Mesendoderm (in vitro differentiated cells): ENCODE data around the gene TENM4.

ENCODE experiments used
- DNase-seq: peaks from one replicate; pipeline ENCODE4 v3.0.0; 2013
- H2AK5ac ChIP-seq: 2 replicates; pipeline ENCODE4 v1.6.1; 2013; ENCODE audit warnings: low read length, inconsistent platforms
- H2BK120ac ChIP-seq: 2 replicates; pipeline ENCODE4 v1.6.1; 2013; ENCODE audit warnings: low read depth, mild to moderate bottlenecking, low read length, moderate library complexity, mixed read lengths
- H2BK15ac ChIP-seq: replicated peaks from 2 replicates; pipeline ENCODE4 v1.6.1; 2013; ENCODE audit warnings: low read depth, mild to moderate bottlenecking, moderate library complexity
- H2BK5ac ChIP-seq: 2 replicates; pipeline ENCODE4 v1.6.1; 2013; ENCODE audit warnings: low read length, inconsistent platforms
- H3K18ac ChIP-seq: 2 replicates; pipeline ENCODE4 v1.6.1; 2013; ENCODE audit warnings: mild to moderate bottlenecking, low read length, mixed read lengths
- H3K23ac ChIP-seq: one replicate; pipeline ENCODE4 v1.6.1; 2013; ENCODE audit warnings: low read length
- H3K27ac ChIP-seq: 2 replicates; pipeline ENCODE4 v1.5.1; 2013; ENCODE audit warnings: low read depth, mild to moderate bottlenecking, inconsistent platforms, low read length, moderate library complexity
- H3K27me3 ChIP-seq: 2 replicates; pipeline ENCODE4 v1.6.1; 2013; ENCODE audit warnings: low read length, control low read depth, mild to moderate bottlenecking, inconsistent platforms; ENCODE audit not compliant: insufficient read depth, poor library complexity
- H3K36me3 ChIP-seq: 2 replicates; pipeline ENCODE4 v1.6.1; 2013; ENCODE audit warnings: low read length, inconsistent platforms; ENCODE audit not compliant: control insufficient read depth, insufficient read depth
- H3K4ac ChIP-seq: one replicate; pipeline ENCODE4 v1.6.1; 2013; ENCODE audit warnings: low read depth, mild to moderate bottlenecking, low read length, moderate library complexity
- H3K4me1 ChIP-seq: 2 replicates; pipeline ENCODE4 v1.6.1; 2013; ENCODE audit warnings: low read depth, low read length, inconsistent platforms; ENCODE audit not compliant: control insufficient read depth
- H3K4me2 ChIP-seq: 2 replicates; pipeline ENCODE4 v1.6.1; 2013; ENCODE audit warnings: low read length
- H3K4me3 ChIP-seq: 2 replicates; pipeline ENCODE4 v1.5.1; 2013; ENCODE audit warnings: mild to moderate bottlenecking, low read length
- H3K56ac ChIP-seq: one replicate; pipeline ENCODE4 v1.6.1; 2013; ENCODE audit warnings: low read length
- H3K79me1 ChIP-seq: 2 replicates; pipeline ENCODE4 v1.6.1; 2013; ENCODE audit warnings: low read length, inconsistent platforms
- H3K79me2 ChIP-seq: 2 replicates; pipeline ENCODE4 v1.6.1; 2013; ENCODE audit warnings: mild to moderate bottlenecking, low read length; ENCODE audit not compliant: control insufficient read depth, insufficient read depth
- H3K9ac ChIP-seq: 2 replicates; pipeline ENCODE4 v1.6.1; 2013; ENCODE audit warnings: low read length, inconsistent platforms
- H4K5ac ChIP-seq: one replicate; pipeline ENCODE4 v1.6.1; 2013; ENCODE audit warnings: low read length
- H4K8ac ChIP-seq: one replicate; pipeline ENCODE4 v1.6.1; 2013; ENCODE audit warnings: low read depth, mild to moderate bottlenecking, control low read depth, low read length, moderate library complexity
- WGBS: extraction: QIAGEN DNeasy Blood & Tissue Kit; methylation state at CpG from one replicate; pipeline ENCODE4 v1.1.7; 2013; ENCODE audit warnings: low lambda C conversion rate, missing lambda C conversion rate; ENCODE audit not compliant: insufficient coverage; ENCODE audit errors: extremely low coverage; 5-methylcytosine and 5-hydroxymethylcytosine counted together

The TENM4 gene

DNA sequence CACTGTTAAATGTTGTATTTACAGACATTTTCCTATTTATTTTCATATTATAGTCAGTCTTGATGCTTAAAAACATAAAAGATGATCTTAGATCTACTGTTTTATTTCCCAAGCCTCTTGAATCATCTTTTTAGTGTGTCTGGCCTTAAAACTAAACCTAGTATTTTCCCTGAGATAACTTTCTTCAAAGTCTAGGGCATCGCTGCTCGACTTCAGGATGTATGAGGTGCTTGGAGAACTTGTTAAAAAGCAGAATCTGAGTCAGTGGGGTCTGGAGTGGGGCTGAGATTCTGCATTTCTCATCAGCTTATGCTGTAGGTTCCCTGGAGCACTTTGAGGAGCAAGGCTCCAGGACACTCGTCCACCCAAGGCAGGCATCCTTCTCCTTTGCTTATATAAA, 404.9 kb downstream of the TENM4 start:
- Histone ChIP-seq H2AK5ac (no peak overlapping the region), H3K9ac (no peak overlapping the region), H3K4me3 (no peak overlapping the region), H2BK120ac (no peak overlapping the region), H3K36me3 (no peaks in the 10 kb centered on the region), H3K79me2 (no peaks in the 10 kb centered on the region), H3K56ac (no peak overlapping the region), H3K27me3 (no peaks in the 10 kb centered on the region), H4K5ac (no peak overlapping the region), H3K4ac (no peak overlapping the region), H2BK15ac (no peak overlapping the region), H3K27ac (no peak overlapping the region), H4K8ac (no peak overlapping the region), H2BK5ac (no peak overlapping the region), H3K23ac (no peak overlapping the region), H3K79me1 (no peaks in the 10 kb centered on the region), H3K18ac (no peak overlapping the region), H3K4me1 (no peaks in the 10 kb centered on the region), H3K4me2 (no peak overlapping the region)
- no CpG with 5 or more reads among the region's 3 CpGs for WGBS
- DNase-seq: no peak

DNA sequence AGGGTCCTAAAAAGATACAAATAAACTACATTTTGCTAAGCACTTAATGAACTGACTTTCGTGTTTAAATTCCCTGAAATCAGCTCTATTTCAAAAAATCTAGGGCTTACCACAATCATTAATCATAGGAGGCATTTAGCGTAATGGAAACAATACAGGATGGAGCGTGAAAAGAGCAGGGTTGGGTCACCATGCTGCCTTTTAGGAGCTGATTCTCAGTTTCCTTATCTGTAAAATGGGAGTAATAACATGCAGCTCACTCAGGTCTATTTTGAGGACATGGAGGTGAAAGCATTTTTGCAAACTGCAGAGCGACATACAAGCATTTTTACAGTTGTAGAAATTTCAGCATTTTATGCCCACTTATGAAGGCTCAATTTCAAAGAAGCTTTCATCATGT, 407.0 kb downstream of the TENM4 start:
- Histone ChIP-seq H2BK5ac (no peak overlapping the region), H3K18ac (no peak overlapping the region), H3K79me1 (no peaks in the 10 kb centered on the region), H3K4ac (no peak overlapping the region), H3K56ac (no peak overlapping the region), H3K79me2 (no peaks in the 10 kb centered on the region), H3K36me3 (no peaks in the 10 kb centered on the region), H4K5ac (no peak overlapping the region), H3K9ac (no peak overlapping the region), H3K23ac (no peak overlapping the region), H3K27me3 (no peaks in the 10 kb centered on the region), H3K27ac (no peak overlapping the region), H2AK5ac (no peak overlapping the region), H3K4me2 (no peak overlapping the region), H3K4me1 (no peaks in the 10 kb centered on the region), H2BK15ac (no peak overlapping the region), H3K4me3 (no peak overlapping the region), H2BK120ac (no peak overlapping the region), H4K8ac (no peak overlapping the region)
- no CpG with 5 or more reads among the region's 4 CpGs for WGBS
- DNase-seq: no peak

DNA sequence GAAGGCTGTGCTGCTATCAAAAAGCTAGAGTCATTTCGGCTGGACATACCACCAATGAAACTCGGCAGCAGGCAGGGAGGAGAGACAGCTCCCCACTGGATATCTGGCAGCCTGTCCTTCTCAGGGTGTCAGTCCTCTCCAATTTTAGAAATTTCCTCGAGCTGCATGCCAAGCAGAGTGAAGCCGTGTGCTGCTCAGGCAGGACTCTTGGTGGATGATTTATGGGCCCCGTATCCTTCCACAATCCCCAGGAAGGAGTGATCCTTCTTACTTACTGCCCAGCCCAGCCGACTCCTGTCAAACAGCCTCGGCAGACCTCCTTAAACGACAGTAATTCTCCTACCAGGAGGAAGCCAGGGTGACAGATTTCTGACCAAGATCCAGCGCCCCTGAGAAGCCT, 410.4 kb downstream of the TENM4 start:
- WGBS: no CpG with 5 or more reads among the region's 9 CpGs
- Histone ChIP-seq H3K18ac (no peak overlapping the region), H2BK15ac (no peak overlapping the region), H2BK5ac (no peak overlapping the region), H3K56ac (no peak overlapping the region), H3K4ac (no peak overlapping the region), H4K5ac (no peak overlapping the region), H3K4me2 (no peak overlapping the region), H3K4me3 (no peak overlapping the region), H3K27me3 (no peaks in the 10 kb centered on the region), H3K36me3 (no peaks in the 10 kb centered on the region), H3K27ac (no peak overlapping the region), H3K79me2 (no peaks in the 10 kb centered on the region), H3K23ac (no peak overlapping the region), H4K8ac (no peak overlapping the region), H3K9ac (no peak overlapping the region), H3K79me1 (no peaks in the 10 kb centered on the region), H2AK5ac (no peak overlapping the region), H2BK120ac (no peak overlapping the region), H3K4me1 (peaks cover 12% of the 10 kb centered on the region)
- no peak for DNase-seq

DNA sequence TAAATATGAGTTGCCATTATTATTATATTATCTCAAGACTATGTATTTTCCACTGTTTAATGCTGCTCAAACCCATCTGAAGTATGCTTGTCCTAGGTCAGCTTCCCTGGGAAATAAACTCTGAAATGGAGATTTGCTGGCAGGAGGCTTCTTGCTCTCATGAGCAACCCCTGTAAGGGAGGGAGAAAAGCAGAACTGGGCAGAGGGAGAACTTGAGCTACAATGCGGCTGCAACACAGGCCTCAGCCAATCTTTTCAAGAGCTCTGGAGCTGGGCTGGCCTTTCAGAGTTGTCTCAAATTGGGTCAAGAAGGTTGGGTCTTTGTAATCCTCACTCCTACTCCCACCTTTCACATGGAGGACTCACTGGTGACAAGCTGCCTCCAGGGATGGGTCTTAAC, 412.6 kb downstream of the TENM4 start:
- peaks cover 12% of the 10 kb centered on the region for H3K4me1 ChIP-seq
- H3K79me1 ChIP-seq: no peaks in the 10 kb centered on the region
- no peak overlapping the region for H3K9ac ChIP-seq
- no peak overlapping the region for H3K27ac ChIP-seq
- no peak overlapping the region for H2AK5ac ChIP-seq
- peak overlapping the region; percentile 3 for H3K18ac ChIP-seq
- no peak overlapping the region for H3K4me3 ChIP-seq
- no peak overlapping the region for H3K56ac ChIP-seq
- H2BK5ac ChIP-seq: no peak overlapping the region
- H3K4ac ChIP-seq: no peak overlapping the region
- DNase-seq: no peak
- H4K5ac ChIP-seq: no peak overlapping the region
- H3K27me3 ChIP-seq: no peaks in the 10 kb centered on the region
- no peak overlapping the region for H3K4me2 ChIP-seq
- no peak overlapping the region for H4K8ac ChIP-seq
- WGBS: no CpG with 5 or more reads among the region's 1 CpG
- no peak overlapping the region for H2BK15ac ChIP-seq
- H3K23ac ChIP-seq: no peak overlapping the region
- H3K36me3 ChIP-seq: no peaks in the 10 kb centered on the region
- no peak overlapping the region for H2BK120ac ChIP-seq
- no peaks in the 10 kb centered on the region for H3K79me2 ChIP-seq

GRCh38 chr11:79026803-79027445, 413.9 kb downstream of the TENM4 start:
- Histone ChIP-seq H2BK5ac (no peak overlapping the region), H3K4ac (no peak overlapping the region), H3K36me3 (no peaks in the 10 kb centered on the region), H3K9ac (no peak overlapping the region), H3K4me1 (peaks cover 12% of the 10 kb centered on the region), H4K8ac (no peak overlapping the region), H3K18ac (no peak overlapping the region), H3K79me2 (no peaks in the 10 kb centered on the region), H3K4me2 (no peak overlapping the region), H3K23ac (no peak overlapping the region), H2BK120ac (no peak overlapping the region), H3K27ac (no peak overlapping the region), H3K27me3 (no peaks in the 10 kb centered on the region), H3K4me3 (no peak overlapping the region), H2BK15ac (no peak overlapping the region), H3K79me1 (no peaks in the 10 kb centered on the region), H4K5ac (no peak overlapping the region), H2AK5ac (peak overlapping the region; percentile 86), H3K56ac (peak overlapping the region; percentile 59)
- no CpG with 5 or more reads among the region's 3 CpGs for WGBS
- DNase-seq: no peak

DNA sequence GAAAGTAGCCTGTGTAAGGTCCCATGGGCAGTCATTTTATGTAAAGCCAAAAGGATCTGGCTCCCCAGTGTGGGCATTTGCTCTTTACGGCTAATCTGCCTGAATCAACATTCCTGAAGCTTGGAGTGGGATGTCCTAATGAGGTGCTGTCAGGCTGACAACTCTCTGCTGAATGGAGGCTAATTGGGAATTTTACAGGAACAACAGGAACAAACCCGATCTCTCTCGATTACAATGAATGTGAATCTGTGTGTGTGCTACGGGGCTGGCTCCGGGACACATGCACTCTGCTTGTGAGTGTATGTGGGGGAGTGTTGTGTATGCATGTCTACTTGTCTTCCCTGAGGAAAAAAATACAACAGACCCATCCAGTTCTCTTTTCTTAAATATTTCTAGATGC, 415.2 kb downstream of the TENM4 start:
- H3K4ac ChIP-seq: no peak overlapping the region
- H2BK15ac ChIP-seq: no peak overlapping the region
- no peaks in the 10 kb centered on the region for H3K79me2 ChIP-seq
- no peak overlapping the region for H3K4me2 ChIP-seq
- H3K4me1 ChIP-seq: peaks cover 13% of the 10 kb centered on the region
- H2BK5ac ChIP-seq: peak overlapping the region; percentile 88
- peak; percentile 97 for DNase-seq
- no peaks in the 10 kb centered on the region for H3K27me3 ChIP-seq
- peak overlapping the region; percentile 39 for H3K56ac ChIP-seq
- no peak overlapping the region for H4K8ac ChIP-seq
- H2AK5ac ChIP-seq: no peak overlapping the region
- H3K27ac ChIP-seq: peak overlapping the region; percentile 70
- no peak overlapping the region for H3K4me3 ChIP-seq
- no peak overlapping the region for H3K23ac ChIP-seq
- H3K9ac ChIP-seq: no peak overlapping the region
- H3K79me1 ChIP-seq: no peaks in the 10 kb centered on the region
- H3K36me3 ChIP-seq: no peaks in the 10 kb centered on the region
- no CpG with 5 or more reads among the region's 5 CpGs for WGBS
- H3K18ac ChIP-seq: peak overlapping the region; percentile 5
- no peak overlapping the region for H4K5ac ChIP-seq
- no peak overlapping the region for H2BK120ac ChIP-seq
